Transverse colon (tissue), 4 donors: ENCODE data around the gene SPECC1. TPM values are rescaled to one million over a fixed set of nuclear protein-coding genes. Genes with fewer than 3 reads are reported as not detected.
A peak's percentile ranks its signal among the peaks of the same experiment; 100 is the strongest.

Source experiments
- DNase-seq: peaks from one replicate; pipeline ENCODE4 v3.0.0-alpha.2; 2019
- H3K27ac ChIP-seq, 4 donors: fragments of 200-600 bp; sonication (generic); 2 replicates each; pipeline ENCODE4 v1.5.1; 2016 to 2018; ENCODE audit warnings: inconsistent platforms in 4 of 4
- H3K27me3 ChIP-seq: fragments of 200-600 bp; sonication (generic); 2 replicates; pipeline ENCODE4 v1.5.1; 2017; ENCODE audit warnings: inconsistent platforms
- H3K36me3 ChIP-seq, 4 donors: fragments of 200-600 bp; sonication (generic); 2 replicates each; pipeline ENCODE4 v1.5.1; 2017 to 2019; ENCODE audit warnings: inconsistent platforms in 4 of 4
- H3K4me1 ChIP-seq, 4 donors: fragments of 200-600 bp; sonication (generic); 2 replicates each; pipeline ENCODE4 v1.5.1; 2017 to 2020; ENCODE audit warnings: inconsistent platforms in 4 of 4
- H3K4me3 ChIP-seq, 4 donors: fragments of 200-600 bp; sonication (generic); 1 replicate in 1 of 4; 2 replicates in 3 of 4; pipeline versions ENCODE4 v1.5.1 to v1.6.1; 2017 to 2019; ENCODE audit warnings: inconsistent platforms in 4 of 4
- H3K9me3 ChIP-seq, 2 donors: fragments of 200-600 bp; sonication (generic); 2 replicates each; pipeline ENCODE4 v1.5.1; 2017 to 2019; ENCODE audit warnings: inconsistent platforms in 2 of 2
- CTCF ChIP-seq, 5 experiments: fragments of 200-600 bp in 3 of 5; fragments of 450-650 bp in 2 of 5; sonication (generic) in 3 of 5; IDR thresholded peaks; 1 replicate in 2 of 5; 2 replicates in 3 of 5; pipeline ENCODE4 v1.5.1; 2016 to 2017; ENCODE audit warnings: antibody characterized with exemption in 5 of 5, inconsistent platforms in 3 of 5, mild to moderate bottlenecking in 2 of 5, moderate library complexity in 1 of 5
- EP300 ChIP-seq: sonication (generic); formaldehyde crosslinking; IDR thresholded peaks from one replicate; pipeline ENCODE4 v1.6.1; 2017; ENCODE audit warnings: antibody characterized with exemption, low read depth
- POLR2A ChIP-seq: fragments of 450-650 bp; IDR thresholded peaks from one replicate; pipeline ENCODE4 v1.6.1; 2016; ENCODE audit warnings: antibody characterized with exemption, mild to moderate bottlenecking, moderate library complexity
- POLR2AphosphoS5 ChIP-seq, 3 donors: sonication (generic); formaldehyde crosslinking; IDR thresholded peaks; one replicate each; pipeline ENCODE4 v1.6.1; 2016; ENCODE audit warnings: antibody characterized with exemption in 3 of 3
- WGBS, 2 donors: methylation state at CpG; one replicate each; pipeline ENCODE4 v1.1.5; 2018; ENCODE audit warnings: low coverage in 1 of 2; 5-methylcytosine and 5-hydroxymethylcytosine counted together
- in situ Hi-C, 4 donors: fragments of 200-750 bp; cut with MboI; loops; one replicate each; pipeline versions ENCODE4 v1.15.0 to v1.15.1; 2017; ENCODE audit warnings: low sequenced_read_pairs in 3 of 4, low pct_ligation_motif_present in 1 of 4, low pct_unique_long_range_greater_than_20kb in 1 of 4
- intact Hi-C: fragments of 100-400 bp; cut with DNase I; formaldehyde crosslinking; loops from one replicate; pipeline ENCODE4 v1.15.1; 2023; ENCODE audit warnings: low total_unique reads
- total RNA-seq, 4 donors: library from RNA; depleted of rRNA; stranded (reverse); fragments of >200 nt; gene quantifications; one replicate each; pipeline ENCODE4 v1.1.0, GENCODE V29; 2016

The SPECC1 gene
- total RNA-seq, 4 donors from 2014 or later, result 117 to 141 (median 125) TPM

- Histone ChIP-seq H3K9me3 (no peaks in the 10 kb centered on the region), H3K4me1 (no peaks in the 10 kb centered on the region), H3K27ac (peak overlapping the region in 2 of 4 donors; percentile 21 to 23), H3K4me3 (no peak overlapping the region), H3K36me3 (no peaks in the 10 kb centered on the region), H3K27me3 (no peaks in the 10 kb centered on the region)
- in situ Hi-C loops (no loop called here), intact Hi-C loops (no loop called here)
- DNase-seq, result no peak
- no peak for TF ChIP-seq CTCF (IDR thresholded peaks at IDR 0.05)
- no peak for TF ChIP-seq POLR2AphosphoS5 (IDR thresholded peaks at IDR 0.05)
- no peak for TF ChIP-seq POLR2A
- TF ChIP-seq EP300, result no peak
- WGBS, 2 donors, result 84 to 85% methylated on average over 6 of the region's 6 CpGs
Measured at GRCh38 chr17:20264996-20265395, 255.8 kb downstream of the SPECC1 start.

GRCh38 chr17:20266806-20267458, 257.8 kb downstream of the SPECC1 start:
- no peak for DNase-seq
- H3K4me3 ChIP-seq, result no peak overlapping the region
- H3K36me3 ChIP-seq, result no peaks in the 10 kb centered on the region
- no peaks in the 10 kb centered on the region for H3K4me1 ChIP-seq
- no peak for TF ChIP-seq POLR2A
- TF ChIP-seq EP300, result no peak
- TF ChIP-seq POLR2AphosphoS5 (IDR thresholded peaks at IDR 0.05), result no peak
- no peak for TF ChIP-seq CTCF (IDR thresholded peaks at IDR 0.05)
- WGBS, 2 donors, result 58 to 94% methylated on average over 2 to 11 of the region's 11 CpGs
- no peak overlapping the region for H3K27ac ChIP-seq
- in situ Hi-C loops, result no loop called here
- H3K9me3 ChIP-seq, result no peaks in the 10 kb centered on the region
- intact Hi-C loops, result no loop called here
- H3K27me3 ChIP-seq, result no peaks in the 10 kb centered on the region

- no peaks in the 10 kb centered on the region for H3K4me1 ChIP-seq
- 39 to 40% methylated on average over 2 to 3 of the region's 3 CpGs for WGBS, 2 donors
- intact Hi-C loops (no loop called here), in situ Hi-C loops (no loop called here)
- no peaks in the 10 kb centered on the region for H3K36me3 ChIP-seq
- TF ChIP-seq CTCF (IDR thresholded peaks at IDR 0.05) (no peak), POLR2A (no peak), EP300 (no peak), POLR2AphosphoS5 (IDR thresholded peaks at IDR 0.05) (no peak)
- H3K4me3 ChIP-seq, result no peak overlapping the region
- DNase-seq, result no peak
- no peaks in the 10 kb centered on the region for H3K27me3 ChIP-seq
- H3K27ac ChIP-seq, result no peak overlapping the region
- no peaks in the 10 kb centered on the region for H3K9me3 ChIP-seq
Measured at GRCh38 chr17:20267459-20267842, 258.3 kb downstream of the SPECC1 start.

- Histone ChIP-seq H3K4me1 (no peaks in the 10 kb centered on the region), H3K4me3 (no peak overlapping the region), H3K36me3 (no peaks in the 10 kb centered on the region), H3K27me3 (no peaks in the 10 kb centered on the region), H3K9me3 (no peaks in the 10 kb centered on the region), H3K27ac (no peak overlapping the region)
- in situ Hi-C loops (no loop called here), intact Hi-C loops (no loop called here)
- DNase-seq, result no peak
- 90 to 97% methylated on average over 3 of the region's 3 CpGs for WGBS, 2 donors
- TF ChIP-seq POLR2A (no peak), CTCF (IDR thresholded peaks at IDR 0.05) (no peak), EP300 (no peak), POLR2AphosphoS5 (IDR thresholded peaks at IDR 0.05) (no peak)
Measured at GRCh38 chr17:20270369-20270768, 261.2 kb downstream of the SPECC1 start.
